NCI-H345 (cell line): ENCODE data around the gene SPDYE8.
"Not testable (repeated sequence)": the region's sequence is repeated elsewhere in the genome, so short reads cannot be mapped to it uniquely, and the experiment has no call there.

Experiments used
- DNase-seq: peaks from one replicate; lab custom pipeline; 2025; lab: John Stamatoyannopoulos, UW

The SPDYE8 gene, protein sequence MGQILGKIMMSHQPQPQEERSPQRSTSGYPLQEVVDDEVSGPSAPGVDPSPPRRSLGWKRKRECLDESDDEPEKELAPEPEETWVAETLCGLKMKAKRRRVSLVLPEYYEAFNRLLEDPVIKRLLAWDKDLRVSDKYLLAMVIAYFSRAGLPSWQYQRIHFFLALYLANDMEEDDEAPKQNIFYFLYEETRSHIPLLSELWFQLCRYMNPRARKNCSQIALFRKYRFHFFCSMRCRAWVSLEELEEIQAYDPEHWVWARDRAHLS

DNA sequence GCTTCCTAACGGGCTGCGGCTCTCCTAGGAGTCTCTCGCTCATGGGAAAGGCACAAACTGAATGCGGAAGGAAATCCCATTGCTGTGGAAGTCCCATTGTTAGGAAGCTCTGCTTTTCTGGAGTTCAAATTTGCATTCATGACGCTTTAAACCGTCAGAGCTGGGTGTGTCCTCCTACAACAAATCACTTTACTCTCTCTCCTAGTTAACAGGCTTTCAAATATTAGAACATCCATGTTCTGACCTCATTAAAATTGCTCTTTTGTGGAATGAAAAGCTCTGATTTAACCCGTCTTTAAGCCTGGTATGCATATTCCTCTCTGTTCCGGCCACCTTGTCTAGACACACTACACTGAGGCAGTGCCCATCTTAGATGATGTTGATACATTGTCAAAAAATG is at the start of gene SPDYE8:
SPDYE8 (minus strand) TSS at position 101 of the 400 bp plus-strand sequence. CDS start 1,800 bp downstream, outside the sequence.
- DNase-seq, result not testable (repeated sequence)

DNA sequence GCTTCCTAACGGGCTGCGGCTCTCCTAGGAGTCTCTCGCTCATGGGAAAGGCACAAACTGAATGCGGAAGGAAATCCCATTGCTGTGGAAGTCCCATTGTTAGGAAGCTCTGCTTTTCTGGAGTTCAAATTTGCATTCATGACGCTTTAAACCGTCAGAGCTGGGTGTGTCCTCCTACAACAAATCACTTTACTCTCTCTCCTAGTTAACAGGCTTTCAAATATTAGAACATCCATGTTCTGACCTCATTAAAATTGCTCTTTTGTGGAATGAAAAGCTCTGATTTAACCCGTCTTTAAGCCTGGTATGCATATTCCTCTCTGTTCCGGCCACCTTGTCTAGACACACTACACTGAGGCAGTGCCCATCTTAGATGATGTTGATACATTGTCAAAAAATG is 28.2 kb upstream of the SPDYE8 start, which contains the start of gene SPDYE11:
SPDYE11 (minus strand) TSS at position 101 of the 400 bp plus-strand sequence. CDS start 1,800 bp downstream, outside the sequence.
- DNase-seq, result not testable (repeated sequence)

DNA sequence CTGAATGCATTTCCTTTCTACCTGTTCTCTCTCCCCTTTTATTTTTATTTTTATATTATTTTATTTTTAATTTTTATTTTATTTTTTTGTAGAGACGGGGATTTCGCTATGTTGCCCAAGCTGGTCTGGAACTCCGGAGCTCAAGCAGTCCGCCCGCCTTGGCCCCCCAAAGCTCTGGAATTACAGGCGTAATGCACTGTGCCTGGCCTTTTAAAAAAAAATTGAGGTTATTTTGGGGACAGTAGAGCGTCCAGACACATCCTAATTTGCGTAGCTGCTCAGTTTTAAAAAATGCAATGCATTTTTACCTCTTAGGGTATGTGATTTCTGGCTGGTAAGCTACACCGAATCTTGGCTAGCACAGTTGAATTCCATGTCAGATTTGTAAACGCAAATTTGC is 23.1 kb downstream of the SPDYE8 start:
- not testable (repeated sequence) for DNase-seq

DNA sequence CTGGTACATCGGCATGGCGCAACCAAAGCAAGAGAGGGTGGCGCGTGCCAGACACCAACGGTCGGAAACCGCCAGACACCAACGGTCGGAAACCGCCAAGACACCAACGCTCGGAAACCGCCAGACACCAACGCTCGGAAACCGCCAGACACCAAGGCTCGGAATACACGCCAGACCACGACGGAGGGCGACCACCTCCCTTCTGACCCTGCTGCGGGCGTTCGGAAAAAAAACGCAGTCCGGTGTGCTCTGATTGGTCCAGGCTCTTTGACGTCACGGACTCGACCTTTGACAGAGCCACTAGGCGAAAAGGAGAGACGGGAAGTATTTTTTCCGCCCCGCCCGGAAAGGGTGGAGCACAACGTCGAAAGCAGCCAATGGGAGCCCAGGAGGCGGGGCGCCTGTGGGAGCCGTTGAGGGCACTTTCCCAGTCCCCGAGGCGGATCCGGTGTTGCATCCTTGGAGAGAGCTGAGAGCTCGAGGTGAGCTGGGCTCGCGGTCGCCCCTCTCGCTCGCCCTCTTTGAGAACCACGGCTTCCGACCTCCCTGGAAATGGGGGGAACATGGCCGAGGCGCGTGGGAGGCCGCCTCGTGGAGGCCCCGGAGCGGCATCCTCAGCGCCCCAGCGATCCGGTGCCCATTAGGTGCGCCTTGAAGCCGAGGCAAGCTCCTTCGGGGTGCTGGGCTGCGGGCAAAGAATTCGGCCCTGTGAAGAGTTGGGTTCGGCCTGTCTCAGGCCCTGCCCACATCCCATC is 23.7 kb downstream of the SPDYE8 start:
- DNase-seq, result not testable (repeated sequence)

DNA sequence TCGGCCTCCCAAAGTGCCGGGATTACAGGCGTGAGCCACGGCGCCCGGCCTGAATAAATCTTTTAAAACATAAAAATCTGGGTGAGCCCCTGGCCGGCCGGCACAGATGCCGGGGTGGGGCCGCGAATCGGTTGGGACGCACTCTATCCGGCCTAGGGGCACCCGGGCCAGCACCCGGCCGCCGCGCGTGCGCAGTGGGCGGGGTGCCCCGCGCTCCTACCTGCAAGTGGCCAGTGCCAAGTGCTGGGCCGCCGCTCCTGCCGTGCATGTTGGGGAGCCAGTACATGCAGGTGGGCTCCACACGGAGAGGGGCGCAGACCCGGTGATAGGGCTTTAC is 24.2 kb downstream of the SPDYE8 start:
- DNase-seq, result not testable (repeated sequence)

DNA sequence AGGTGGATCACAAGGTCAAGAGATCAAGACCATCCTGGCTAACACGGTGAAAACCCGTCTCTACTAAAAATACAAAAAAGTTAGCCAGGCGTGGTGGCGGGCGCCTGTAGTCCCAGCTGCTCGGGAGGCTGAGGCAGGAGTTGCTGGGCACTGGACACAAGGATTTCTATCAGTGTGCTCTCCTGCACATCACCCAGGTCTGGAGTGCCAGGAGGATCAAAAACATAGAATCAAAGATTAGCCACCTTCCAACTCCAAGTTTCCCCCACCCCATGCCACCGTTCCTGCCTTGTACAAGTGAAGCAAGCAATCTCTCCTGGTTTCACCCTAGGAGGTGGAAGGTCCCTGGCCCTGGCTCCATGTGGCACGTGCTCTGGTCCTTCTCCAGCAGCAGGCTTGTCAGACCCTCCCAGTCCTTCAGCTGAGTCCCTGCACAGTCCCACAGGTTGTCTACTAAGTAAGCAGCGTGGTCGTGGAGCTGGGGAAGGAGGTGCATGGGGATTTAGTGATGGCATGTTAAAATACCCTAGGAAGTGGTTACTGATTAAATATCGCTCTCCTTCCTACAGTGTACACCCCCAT is 31.6 kb downstream of the SPDYE8 start:
- not testable (repeated sequence) for DNase-seq

DNA sequence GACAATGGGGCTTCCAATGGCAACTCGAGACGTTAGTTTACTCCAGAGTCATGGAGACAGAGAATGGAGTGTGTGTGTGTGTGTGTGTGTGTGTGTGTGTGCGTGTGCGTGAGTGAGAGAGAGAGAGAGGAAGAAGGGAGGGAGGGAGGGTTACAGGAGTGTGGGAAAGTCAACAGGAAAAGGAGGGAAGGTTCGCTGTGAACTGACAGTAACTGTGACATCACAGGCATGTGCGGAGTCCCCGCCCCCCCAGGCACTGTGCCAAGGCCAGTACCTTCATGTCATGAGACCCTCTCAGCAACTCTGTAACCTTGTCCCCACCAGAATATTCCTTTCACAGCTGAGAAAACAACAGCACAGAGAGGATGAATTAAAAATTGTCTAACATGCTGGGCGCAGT is 32.1 kb downstream of the SPDYE8 start:
- DNase-seq, result not testable (repeated sequence)

DNA sequence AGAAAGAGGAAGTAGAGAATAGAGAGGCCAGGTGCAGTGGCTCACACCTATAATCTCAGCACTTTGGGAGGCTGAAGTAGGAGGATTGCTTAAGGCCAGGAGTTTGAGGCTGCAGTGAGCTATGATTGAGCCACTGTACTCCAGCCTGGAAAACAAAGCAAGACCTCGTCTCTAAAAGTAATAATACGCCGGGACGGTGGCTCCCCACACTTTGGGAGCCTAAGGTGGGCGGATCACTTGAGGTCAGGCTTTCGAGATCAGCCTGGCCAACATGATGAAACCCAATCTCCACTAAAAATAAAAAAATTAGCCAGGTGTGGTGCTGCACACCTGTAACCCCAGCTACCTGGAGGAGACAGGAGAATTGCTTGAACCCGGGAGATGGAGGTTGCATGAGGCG is 34.1 kb downstream of the SPDYE8 start:
- DNase-seq, result not testable (repeated sequence)

DNA sequence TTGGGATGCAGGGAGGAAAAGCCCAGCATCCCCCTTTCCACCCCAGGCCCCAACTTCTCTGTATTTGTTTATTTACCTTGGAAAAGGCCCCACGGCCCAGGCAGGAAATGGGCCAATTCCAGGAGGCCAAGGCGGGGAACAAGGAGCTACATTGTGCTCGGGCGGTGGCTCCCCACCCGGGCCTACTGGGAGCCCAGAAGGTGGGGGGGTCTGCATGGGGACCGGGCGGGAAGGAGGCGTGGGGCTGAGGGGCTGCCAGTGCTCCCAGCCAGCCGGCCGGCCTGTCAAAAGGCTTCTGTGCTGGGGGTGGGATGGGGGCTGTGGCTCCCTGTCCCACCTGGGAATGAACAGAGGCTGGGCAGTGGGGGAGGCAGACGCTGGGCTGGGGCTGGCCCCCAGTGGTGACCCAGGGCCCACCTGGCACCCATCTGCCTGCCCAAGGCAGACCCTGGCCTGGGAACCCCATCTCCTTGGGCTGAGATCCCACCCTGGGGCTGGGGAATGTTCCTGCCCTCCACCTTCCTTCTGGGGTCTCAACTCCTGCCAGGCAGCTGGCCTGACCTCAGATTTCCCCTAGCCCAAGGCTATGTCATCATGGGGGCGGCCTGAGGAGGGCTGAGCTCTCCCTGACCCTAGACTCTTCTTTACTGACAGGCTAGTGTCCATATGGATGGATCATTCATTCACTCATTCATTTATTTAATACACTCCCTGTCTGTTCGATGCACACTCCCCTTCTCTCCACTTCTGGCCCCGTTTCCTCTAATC is 39.2 kb downstream of the SPDYE8 start:
- not testable (repeated sequence) for DNase-seq

DNA sequence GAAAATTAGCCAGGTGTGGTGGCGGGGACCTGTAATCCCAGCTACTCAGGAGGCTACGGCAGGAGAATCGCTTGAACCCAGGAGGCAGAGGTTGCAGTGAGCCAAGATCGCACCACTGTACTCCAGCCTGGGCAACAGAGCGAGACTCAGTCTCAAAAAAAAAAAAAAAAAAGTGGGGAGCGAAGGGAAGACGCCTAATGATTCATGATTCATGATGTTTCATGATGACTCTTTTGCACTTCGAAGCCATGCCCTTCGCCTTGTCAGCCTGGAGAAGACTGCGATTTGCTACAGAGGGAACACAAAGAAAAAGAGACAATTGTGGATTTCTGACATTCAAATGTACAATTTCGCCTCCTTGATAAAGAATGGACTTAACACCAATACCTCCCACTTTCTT is 47.5 kb downstream of the SPDYE8 start:
- DNase-seq, result not testable (repeated sequence)

DNA sequence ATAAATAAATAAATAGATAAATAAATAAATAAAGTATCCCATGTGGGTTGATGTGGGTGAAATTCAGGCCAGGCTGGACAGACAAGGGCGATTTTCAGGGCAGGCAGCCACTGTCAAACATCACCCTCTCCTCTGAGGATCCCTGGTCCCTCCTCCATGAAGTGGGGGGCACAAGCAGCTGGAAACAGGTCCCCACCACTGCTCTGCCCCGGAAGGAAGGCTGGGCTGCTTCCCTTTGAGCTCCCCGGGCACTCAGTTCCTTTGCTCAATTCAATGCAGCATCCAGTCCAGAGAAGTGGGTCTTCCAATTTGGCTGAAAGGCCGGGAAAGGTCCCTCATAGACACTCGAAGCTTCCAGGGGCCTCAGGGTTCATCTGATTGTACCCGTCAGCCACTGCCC is 49.2 kb downstream of the SPDYE8 start:
- DNase-seq, result not testable (repeated sequence)

DNA sequence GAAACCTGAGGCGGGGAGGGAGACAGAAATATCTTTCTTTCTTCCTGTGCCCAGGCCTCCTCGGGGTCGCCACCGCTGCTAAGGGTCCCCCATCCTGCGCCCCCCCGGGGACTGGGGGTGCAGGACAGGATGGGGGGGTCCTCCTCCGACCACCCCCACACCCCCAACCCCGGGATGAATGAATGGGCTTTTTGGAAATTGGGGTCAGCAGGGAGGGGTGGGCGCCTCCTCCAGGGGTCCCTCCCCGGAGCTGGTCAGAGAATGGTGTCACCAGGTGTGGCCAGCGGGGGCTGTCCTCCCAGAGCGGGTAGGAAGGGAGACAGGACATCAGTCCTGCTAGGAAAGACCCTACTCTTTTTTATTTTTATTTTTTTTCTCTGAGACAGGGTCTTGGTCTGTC is 53.1 kb downstream of the SPDYE8 start:
- not testable (repeated sequence) for DNase-seq

DNA sequence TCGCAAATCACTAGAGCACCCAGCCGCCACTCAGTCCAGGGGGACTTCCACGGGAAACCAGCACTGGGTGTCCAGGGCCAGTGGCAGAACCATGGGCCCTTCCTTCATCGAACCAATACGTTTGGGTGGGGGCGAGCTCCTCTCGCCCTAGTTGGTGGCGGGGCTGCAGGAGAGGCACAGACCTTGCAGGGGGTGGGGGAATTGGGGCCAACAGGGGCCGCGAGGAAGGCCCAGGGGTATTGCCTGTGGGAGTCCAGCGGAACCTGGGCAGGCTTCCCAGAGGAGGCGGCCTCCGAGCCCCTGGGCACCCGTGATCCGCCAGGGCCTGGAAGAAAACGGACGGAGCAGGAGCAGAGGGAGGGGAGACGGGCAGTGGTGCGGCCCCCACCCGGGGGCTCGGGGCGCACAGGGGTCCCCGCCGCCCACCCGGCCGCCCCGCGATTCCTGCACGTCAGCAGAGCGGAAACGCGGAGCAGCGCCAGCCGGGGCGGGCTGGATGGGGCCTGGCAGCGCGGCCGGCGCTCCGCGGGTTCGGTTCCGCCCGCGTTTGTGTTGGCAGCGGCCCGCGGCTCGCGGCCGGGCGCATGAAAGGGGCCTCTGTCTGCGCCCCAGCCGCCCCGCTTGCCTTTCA is 53.8 kb downstream of the SPDYE8 start:
- not testable (repeated sequence) for DNase-seq

DNA sequence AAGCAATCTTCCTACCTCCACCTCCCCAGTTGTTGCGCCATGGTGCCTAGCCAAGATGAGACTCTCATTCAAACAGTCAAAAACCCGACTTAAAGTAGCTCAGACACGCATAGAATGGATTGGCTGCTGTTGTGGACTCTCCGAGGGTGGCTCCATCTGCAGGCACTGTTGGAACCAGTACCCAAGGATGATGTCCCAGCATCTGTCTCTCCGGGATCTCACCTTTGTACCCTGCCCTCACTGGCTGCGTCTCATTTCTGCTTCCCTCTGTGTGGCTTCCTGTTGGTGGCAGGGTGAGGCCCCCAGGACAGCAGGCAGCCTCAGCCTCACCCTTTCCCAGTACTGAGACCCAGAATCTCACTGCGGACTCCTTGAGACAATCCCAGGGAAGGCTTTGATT is 54.8 kb downstream of the SPDYE8 start:
- DNase-seq, result not testable (repeated sequence)

DNA sequence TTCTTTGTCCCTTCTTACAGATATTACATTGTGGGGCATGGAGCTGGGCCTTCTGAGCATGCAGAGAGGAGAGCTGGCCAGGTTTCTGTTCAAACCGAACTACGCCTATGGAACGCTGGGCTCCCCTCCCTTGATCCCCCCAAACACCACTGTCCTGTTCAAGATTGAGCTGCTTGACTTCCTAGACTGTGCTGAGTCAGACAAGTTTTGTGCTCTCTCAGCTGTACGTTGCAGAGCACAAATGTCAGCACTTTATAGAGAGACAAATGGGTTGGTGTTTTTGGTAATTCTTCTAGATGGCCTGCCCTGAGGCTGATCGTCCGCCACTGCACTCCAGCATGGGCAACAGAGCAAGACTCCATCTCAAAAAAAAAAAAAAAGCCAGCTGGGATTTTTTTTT is 58.1 kb downstream of the SPDYE8 start:
- not testable (repeated sequence) for DNase-seq
